ENCODE data around the gene HNRNPLL. TPM values are rescaled to one million over a fixed set of nuclear protein-coding genes. Genes with fewer than 3 reads are reported as not detected.
"Not testable (repeated sequence)": the region's sequence is repeated elsewhere in the genome, so short reads cannot be mapped to it uniquely, and the experiment has no call there.

The HNRNPLL gene
- total and polyA plus RNA-seq, 3 donors from 2014 or later = 82.0 to 107 (median 85.1) TPM

DNA sequence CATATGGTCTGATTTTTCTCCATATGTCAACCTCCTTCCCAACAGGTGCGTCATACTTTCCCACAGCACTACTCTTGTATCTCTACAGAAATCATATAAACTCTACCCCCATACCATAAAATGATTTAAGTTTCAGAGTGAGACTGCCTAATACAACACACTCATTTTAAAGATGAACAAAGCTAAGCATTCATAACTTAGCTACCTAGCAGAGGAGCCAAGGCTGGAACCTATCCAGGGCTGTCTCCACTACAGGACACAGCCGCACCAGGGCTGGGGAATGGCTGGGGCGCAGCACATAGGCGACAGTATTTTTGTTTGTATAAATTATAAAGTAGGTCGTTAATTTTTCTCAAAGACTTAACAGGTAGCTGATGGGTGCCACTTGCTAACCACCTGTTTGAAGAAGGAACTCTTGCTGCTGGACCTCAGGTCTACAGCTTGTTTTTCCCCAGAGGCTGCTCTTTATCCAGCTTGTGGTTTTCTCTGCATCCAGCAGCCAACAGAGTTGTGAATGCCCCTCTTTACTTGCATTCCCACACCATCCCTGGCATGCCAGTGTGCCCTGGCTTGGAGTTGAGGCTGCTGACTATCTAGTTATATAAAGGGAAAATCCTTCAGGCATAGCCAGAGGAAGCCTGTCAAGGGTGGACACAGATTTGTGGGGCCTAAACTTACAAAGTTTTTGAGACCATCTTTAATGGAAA is 62.0 kb downstream of the HNRNPLL start:
- peak; percentile 73 for DNase-seq
- TF ChIP-seq POLR2A (IDR thresholded peaks at IDR 0.05) = no peak
- TF ChIP-seq, protein P1, sequence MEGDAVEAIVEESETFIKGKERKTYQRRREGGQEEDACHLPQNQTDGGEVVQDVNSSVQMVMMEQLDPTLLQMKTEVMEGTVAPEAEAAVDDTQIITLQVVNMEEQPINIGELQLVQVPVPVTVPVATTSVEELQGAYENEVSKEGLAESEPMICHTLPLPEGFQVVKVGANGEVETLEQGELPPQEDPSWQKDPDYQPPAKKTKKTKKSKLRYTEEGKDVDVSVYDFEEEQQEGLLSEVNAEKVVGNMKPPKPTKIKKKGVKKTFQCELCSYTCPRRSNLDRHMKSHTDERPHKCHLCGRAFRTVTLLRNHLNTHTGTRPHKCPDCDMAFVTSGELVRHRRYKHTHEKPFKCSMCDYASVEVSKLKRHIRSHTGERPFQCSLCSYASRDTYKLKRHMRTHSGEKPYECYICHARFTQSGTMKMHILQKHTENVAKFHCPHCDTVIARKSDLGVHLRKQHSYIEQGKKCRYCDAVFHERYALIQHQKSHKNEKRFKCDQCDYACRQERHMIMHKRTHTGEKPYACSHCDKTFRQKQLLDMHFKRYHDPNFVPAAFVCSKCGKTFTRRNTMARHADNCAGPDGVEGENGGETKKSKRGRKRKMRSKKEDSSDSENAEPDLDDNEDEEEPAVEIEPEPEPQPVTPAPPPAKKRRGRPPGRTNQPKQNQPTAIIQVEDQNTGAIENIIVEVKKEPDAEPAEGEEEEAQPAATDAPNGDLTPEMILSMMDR (IDR thresholded peaks at IDR 0.05) = no peak
- no peak overlapping the region for H3K27ac ChIP-seq

DNA sequence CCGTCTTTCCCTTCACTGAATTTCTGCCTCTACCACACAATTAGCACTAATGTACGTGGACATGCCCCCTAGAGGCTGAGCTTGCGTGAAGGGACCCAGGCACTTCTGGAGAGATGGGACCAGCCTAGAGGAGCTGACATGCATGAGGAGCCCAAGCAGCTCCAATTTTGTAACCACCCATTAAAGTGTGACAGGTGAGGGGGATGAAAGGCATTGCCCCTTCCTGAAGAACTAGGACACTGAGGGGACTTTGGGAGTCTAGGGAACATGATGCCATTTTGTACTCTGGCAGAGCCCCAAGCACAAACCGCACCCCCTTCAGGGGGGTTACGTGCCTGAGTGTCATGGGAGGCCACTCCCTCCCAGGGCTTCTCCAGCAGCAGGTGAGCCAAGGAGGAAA is 63.6 kb downstream of the HNRNPLL start:
- WGBS, 2 donors = 86 to 88% methylated on average over 4 to 5 of the region's 5 CpGs
- peaks cover 24% of the 10 kb centered on the region for H3K4me1 ChIP-seq

More for the DNA sequence above, 62.0 kb downstream of the HNRNPLL start:
- WGBS, 2 donors = 49 to 60% methylated on average over 5 of the region's 5 CpGs
- peaks cover 21% of the 10 kb centered on the region for H3K4me1 ChIP-seq
- H3K27me3 ChIP-seq = no peaks in the 10 kb centered on the region
- H3K9me3 ChIP-seq = no peaks in the 10 kb centered on the region
- H3K36me3 ChIP-seq (ENCODE audit: low read depth, missing control alignments) = no peaks in the 10 kb centered on the region
- intact Hi-C loops (cut with DNase I; ENCODE audit: low total_unique reads) = no loop called here
- H3K4me3 ChIP-seq = no peak overlapping the region

DNA sequence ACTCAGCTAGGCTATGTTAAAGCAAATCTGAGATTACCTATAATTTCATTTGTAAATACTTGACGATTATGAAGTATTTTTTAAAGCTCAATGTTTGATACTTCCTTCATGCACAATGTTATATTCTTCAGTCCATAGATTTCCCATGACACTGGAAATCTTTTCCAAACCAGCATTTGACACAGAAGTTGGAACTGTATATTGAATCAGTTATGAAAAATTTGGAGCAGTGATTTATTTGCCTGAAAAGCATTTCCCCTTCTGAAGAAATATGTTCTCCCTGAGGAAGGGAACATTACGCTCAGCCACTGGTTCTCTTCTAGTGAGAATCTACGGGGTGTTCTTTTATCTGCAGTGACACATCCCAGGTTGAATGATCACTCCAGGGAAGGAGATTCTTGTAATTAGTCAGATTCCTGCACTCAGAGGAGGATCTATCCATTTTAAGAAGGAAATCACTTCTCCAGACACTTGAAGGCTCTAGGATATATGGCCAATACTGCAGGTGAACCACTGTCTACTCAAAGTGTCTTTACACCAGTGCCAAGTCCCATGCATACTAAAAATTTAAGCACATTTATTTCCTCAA is 64.7 kb downstream of the HNRNPLL start:
- no peak for DNase-seq
- intact Hi-C loops (cut with DNase I; ENCODE audit: low total_unique reads) = loop anchor here (10.0 kb wide), 1 partner anchor 223 kb away; no protein-coding TSS in a partner anchor
- TF ChIP-seq, protein P1 (IDR thresholded peaks at IDR 0.05) = no peak
- no peak for TF ChIP-seq POLR2A (IDR thresholded peaks at IDR 0.05)
- Histone ChIP-seq H3K36me3 (ENCODE audit: low read depth, missing control alignments) (no peaks in the 10 kb centered on the region), H3K27me3 (no peaks in the 10 kb centered on the region), H3K4me3 (no peak overlapping the region), H3K4me1 (peaks cover 24% of the 10 kb centered on the region), H3K9me3 (no peaks in the 10 kb centered on the region), H3K27ac (no peak overlapping the region)
- 80 to 83% methylated on average over 3 of the region's 3 CpGs for WGBS, 2 donors

More for the DNA sequence above, 63.6 kb downstream of the HNRNPLL start:
- H3K4me3 ChIP-seq = no peak overlapping the region
- no peak for TF ChIP-seq POLR2A (IDR thresholded peaks at IDR 0.05)
- TF ChIP-seq, protein P1 (IDR thresholded peaks at IDR 0.05) = no peak
- no peak overlapping the region for H3K27ac ChIP-seq
- H3K27me3 ChIP-seq = no peaks in the 10 kb centered on the region
- H3K36me3 ChIP-seq (ENCODE audit: low read depth, missing control alignments) = no peaks in the 10 kb centered on the region
- intact Hi-C loops (cut with DNase I; ENCODE audit: low total_unique reads) = loop anchor here (10.0 kb wide), 1 partner anchor 224 kb away; no protein-coding TSS in a partner anchor
- no peak for DNase-seq
- H3K9me3 ChIP-seq = no peaks in the 10 kb centered on the region

DNA sequence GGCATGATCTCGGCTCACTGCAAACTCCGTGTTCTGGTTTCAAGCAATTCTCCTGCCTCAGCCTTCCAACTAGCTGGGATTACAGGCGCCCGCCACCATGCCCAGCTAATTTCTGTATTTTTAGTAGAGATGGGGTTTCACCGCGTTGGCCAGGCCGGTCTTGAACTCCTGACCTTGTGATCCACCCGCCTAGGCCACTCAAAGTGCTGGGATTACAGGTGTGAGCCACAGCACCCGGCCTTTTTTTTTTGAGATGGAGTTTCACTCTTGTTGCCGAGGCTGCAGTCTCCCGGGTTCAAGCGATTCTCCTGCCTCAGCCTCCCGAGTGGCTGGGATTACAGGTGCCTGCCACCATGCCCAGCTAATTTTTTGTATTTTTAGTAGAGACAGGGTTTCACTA is 65.4 kb downstream of the HNRNPLL start:
- not testable (repeated sequence) for H3K36me3 ChIP-seq (ENCODE audit: low read depth, missing control alignments); H3K27ac ChIP-seq; H3K27me3 ChIP-seq; H3K4me3 ChIP-seq; H3K9me3 ChIP-seq; DNase-seq
- WGBS, 2 donors = 79 to 90% methylated on average over 12 to 13 of the region's 13 CpGs
- intact Hi-C loops (cut with DNase I; ENCODE audit: low total_unique reads) = loop anchor here (10.0 kb wide), 1 partner anchor 222 kb away; no protein-coding TSS in a partner anchor
- H3K4me1 ChIP-seq = peaks cover 19% of the 10 kb centered on the region

DNA sequence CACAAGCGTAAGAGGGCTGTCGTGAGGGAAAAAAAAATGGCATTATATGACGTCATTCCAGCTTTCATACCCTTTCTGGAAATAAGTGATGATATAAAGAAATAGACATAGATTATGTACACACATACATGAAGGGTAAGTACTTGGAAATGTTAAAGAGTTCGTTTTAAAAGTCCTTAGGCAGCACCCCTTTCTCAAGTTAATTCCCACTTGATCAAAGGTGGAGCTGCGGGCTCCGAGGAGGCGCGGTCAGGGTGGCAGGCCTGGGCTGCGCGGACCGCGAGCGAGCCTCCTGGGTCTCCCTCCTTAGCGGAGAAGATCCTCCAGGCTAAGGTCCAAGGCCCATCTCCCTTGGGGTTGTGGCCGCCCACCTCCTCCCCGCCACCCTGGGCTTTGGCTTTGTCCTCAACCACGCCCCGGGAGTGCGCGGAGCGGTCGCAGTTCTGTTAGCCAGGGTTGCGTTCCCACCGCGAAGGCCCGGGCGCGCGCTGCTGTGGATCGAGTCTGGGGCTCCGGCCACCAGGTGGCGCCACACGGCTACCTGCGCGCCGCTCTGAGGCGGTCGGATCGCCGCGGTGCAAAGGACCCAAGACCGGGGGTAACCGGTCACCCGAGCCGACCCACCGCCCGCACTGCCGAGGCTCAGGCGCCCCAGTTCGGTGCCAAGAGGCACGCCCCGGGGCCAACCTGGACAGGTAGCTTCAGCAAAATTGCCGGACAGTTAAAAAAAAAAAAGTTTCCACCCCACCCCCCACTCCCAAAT is 66.8 kb downstream of the HNRNPLL start:
- peaks cover 10% of the 10 kb centered on the region for H3K4me1 ChIP-seq
- TF ChIP-seq POLR2A (IDR thresholded peaks at IDR 0.05) = no peak
- TF ChIP-seq, protein P1 (IDR thresholded peaks at IDR 0.05) = peak; percentile 94 to 96 (median 95)
- H3K4me3 ChIP-seq = peak overlapping the region; percentile 54 to 74
- no peaks in the 10 kb centered on the region for H3K9me3 ChIP-seq
- DNase-seq = peak; percentile 93
- WGBS, 2 donors = 2 to 4% methylated on average over 28 to 33 of the region's 53 CpGs
- H3K27ac ChIP-seq = peak overlapping the region in 1 of 2 donors; percentile 59
- H3K27me3 ChIP-seq = no peaks in the 10 kb centered on the region
- H3K36me3 ChIP-seq (ENCODE audit: low read depth, missing control alignments) = no peaks in the 10 kb centered on the region
- intact Hi-C loops (cut with DNase I; ENCODE audit: low total_unique reads) = loop anchor here (10.0 kb wide), 1 partner anchor 221 kb away; no protein-coding TSS in a partner anchor

All from testis (tissue), 3 donors.